Measurements from ENCODE around the gene NFATC2.
"Not testable (repeated sequence)": the region's sequence is repeated elsewhere in the genome, so short reads cannot be mapped to it uniquely, and the experiment has no call there.

Gene NFATC2

GRCh38 chr20:51468636-51469035 lies 73.9 kb downstream of the NFATC2 start:
- H3K27me3 ChIP-seq (ENCODE audit: control insufficient read depth, insufficient read depth, low read length) = no peaks in the 10 kb centered on the region
- H3K9me3 ChIP-seq (ENCODE audit: control insufficient read depth, insufficient read depth, low read length) = no peaks in the 10 kb centered on the region
- H3K4me1 ChIP-seq (ENCODE audit: control insufficient read depth, insufficient read depth, low read length) = peaks cover 5% of the 10 kb centered on the region
- no peak overlapping the region for H3K27ac ChIP-seq (ENCODE audit: low read depth, low read length)
- no peak overlapping the region for H3K4me3 ChIP-seq (ENCODE audit: low read depth, low read length)
- H3K9ac ChIP-seq (ENCODE audit: low read depth, low read length) = no peak overlapping the region
- H3K36me3 ChIP-seq (ENCODE audit: control insufficient read depth, insufficient read depth, low read length) = no peaks in the 10 kb centered on the region

GRCh38 chr20:51467956-51468626 lies 74.4 kb downstream of the NFATC2 start:
- H3K9me3 ChIP-seq (ENCODE audit: control insufficient read depth, insufficient read depth, low read length) = no peaks in the 10 kb centered on the region
- no peak overlapping the region for H3K27ac ChIP-seq (ENCODE audit: low read depth, low read length)
- no peaks in the 10 kb centered on the region for H3K27me3 ChIP-seq (ENCODE audit: control insufficient read depth, insufficient read depth, low read length)
- H3K9ac ChIP-seq (ENCODE audit: low read depth, low read length) = no peak overlapping the region
- H3K4me3 ChIP-seq (ENCODE audit: low read depth, low read length) = no peak overlapping the region
- H3K36me3 ChIP-seq (ENCODE audit: control insufficient read depth, insufficient read depth, low read length) = no peaks in the 10 kb centered on the region
- peaks cover 5% of the 10 kb centered on the region for H3K4me1 ChIP-seq (ENCODE audit: control insufficient read depth, insufficient read depth, low read length)

- H3K36me3 ChIP-seq (ENCODE audit: control insufficient read depth, insufficient read depth, low read length) = no peaks in the 10 kb centered on the region
- H3K4me1 ChIP-seq (ENCODE audit: control insufficient read depth, insufficient read depth, low read length) = no peaks in the 10 kb centered on the region
- no peak overlapping the region for H3K27ac ChIP-seq (ENCODE audit: low read depth, low read length)
- no peak overlapping the region for H3K4me3 ChIP-seq (ENCODE audit: low read depth, low read length)
- H3K9me3 ChIP-seq (ENCODE audit: control insufficient read depth, insufficient read depth, low read length) = no peaks in the 10 kb centered on the region
- H3K27me3 ChIP-seq (ENCODE audit: control insufficient read depth, insufficient read depth, low read length) = no peaks in the 10 kb centered on the region
- no peak overlapping the region for H3K9ac ChIP-seq (ENCODE audit: low read depth, low read length)
These were observed 78.5 kb downstream of the NFATC2 start for GRCh38 chr20:51463998-51464397.

- no peak overlapping the region for H3K9ac ChIP-seq (ENCODE audit: low read depth, low read length)
- no peak overlapping the region for H3K4me3 ChIP-seq (ENCODE audit: low read depth, low read length)
- H3K4me1 ChIP-seq (ENCODE audit: control insufficient read depth, insufficient read depth, low read length) = no peaks in the 10 kb centered on the region
- H3K27ac ChIP-seq (ENCODE audit: low read depth, low read length) = no peak overlapping the region
- H3K27me3 ChIP-seq (ENCODE audit: control insufficient read depth, insufficient read depth, low read length) = no peaks in the 10 kb centered on the region
- H3K36me3 ChIP-seq (ENCODE audit: control insufficient read depth, insufficient read depth, low read length) = no peaks in the 10 kb centered on the region
- no peaks in the 10 kb centered on the region for H3K9me3 ChIP-seq (ENCODE audit: control insufficient read depth, insufficient read depth, low read length)
These were observed 79.0 kb downstream of the NFATC2 start for GRCh38 chr20:51463560-51463959.

GRCh38 chr20:51462566-51463276 lies 79.8 kb downstream of the NFATC2 start:
- no peak overlapping the region for H3K9ac ChIP-seq (ENCODE audit: low read depth, low read length)
- H3K9me3 ChIP-seq (ENCODE audit: control insufficient read depth, insufficient read depth, low read length) = no peaks in the 10 kb centered on the region
- H3K36me3 ChIP-seq (ENCODE audit: control insufficient read depth, insufficient read depth, low read length) = no peaks in the 10 kb centered on the region
- H3K4me1 ChIP-seq (ENCODE audit: control insufficient read depth, insufficient read depth, low read length) = no peaks in the 10 kb centered on the region
- H3K4me3 ChIP-seq (ENCODE audit: low read depth, low read length) = no peak overlapping the region
- H3K27ac ChIP-seq (ENCODE audit: low read depth, low read length) = no peak overlapping the region
- no peaks in the 10 kb centered on the region for H3K27me3 ChIP-seq (ENCODE audit: control insufficient read depth, insufficient read depth, low read length)

GRCh38 chr20:51461846-51462245 lies 80.7 kb downstream of the NFATC2 start:
- not testable (repeated sequence) for H3K4me1 ChIP-seq (ENCODE audit: control insufficient read depth, insufficient read depth, low read length); H3K4me3 ChIP-seq (ENCODE audit: low read depth, low read length); H3K9ac ChIP-seq (ENCODE audit: low read depth, low read length); H3K9me3 ChIP-seq (ENCODE audit: control insufficient read depth, insufficient read depth, low read length); H3K27ac ChIP-seq (ENCODE audit: low read depth, low read length); H3K36me3 ChIP-seq (ENCODE audit: control insufficient read depth, insufficient read depth, low read length); H3K27me3 ChIP-seq (ENCODE audit: control insufficient read depth, insufficient read depth, low read length)

GRCh38 chr20:51461306-51461705 lies 81.2 kb downstream of the NFATC2 start:
- Histone ChIP-seq H3K9me3 (ENCODE audit: control insufficient read depth, insufficient read depth, low read length) (no peaks in the 10 kb centered on the region), H3K4me3 (ENCODE audit: low read depth, low read length) (no peak overlapping the region), H3K27ac (ENCODE audit: low read depth, low read length) (peak overlapping the region; percentile 20), H3K4me1 (ENCODE audit: control insufficient read depth, insufficient read depth, low read length) (no peaks in the 10 kb centered on the region), H3K27me3 (ENCODE audit: control insufficient read depth, insufficient read depth, low read length) (no peaks in the 10 kb centered on the region), H3K36me3 (ENCODE audit: control insufficient read depth, insufficient read depth, low read length) (no peaks in the 10 kb centered on the region), H3K9ac (ENCODE audit: low read depth, low read length) (no peak overlapping the region)

- H3K4me3 ChIP-seq (ENCODE audit: low read depth, low read length) = no peak overlapping the region
- no peaks in the 10 kb centered on the region for H3K27me3 ChIP-seq (ENCODE audit: control insufficient read depth, insufficient read depth, low read length)
- H3K36me3 ChIP-seq (ENCODE audit: control insufficient read depth, insufficient read depth, low read length) = no peaks in the 10 kb centered on the region
- peak overlapping the region; percentile 20 for H3K27ac ChIP-seq (ENCODE audit: low read depth, low read length)
- no peaks in the 10 kb centered on the region for H3K9me3 ChIP-seq (ENCODE audit: control insufficient read depth, insufficient read depth, low read length)
- H3K4me1 ChIP-seq (ENCODE audit: control insufficient read depth, insufficient read depth, low read length) = no peaks in the 10 kb centered on the region
- H3K9ac ChIP-seq (ENCODE audit: low read depth, low read length) = no peak overlapping the region
These were observed 81.8 kb downstream of the NFATC2 start for GRCh38 chr20:51460569-51461265.

GRCh38 chr20:51460163-51460562 lies 82.4 kb downstream of the NFATC2 start:
- Histone ChIP-seq H3K27me3 (ENCODE audit: control insufficient read depth, insufficient read depth, low read length) (no peaks in the 10 kb centered on the region), H3K9ac (ENCODE audit: low read depth, low read length) (no peak overlapping the region), H3K36me3 (ENCODE audit: control insufficient read depth, insufficient read depth, low read length) (no peaks in the 10 kb centered on the region), H3K27ac (ENCODE audit: low read depth, low read length) (no peak overlapping the region), H3K4me3 (ENCODE audit: low read depth, low read length) (no peak overlapping the region), H3K4me1 (ENCODE audit: control insufficient read depth, insufficient read depth, low read length) (no peaks in the 10 kb centered on the region), H3K9me3 (ENCODE audit: control insufficient read depth, insufficient read depth, low read length) (no peaks in the 10 kb centered on the region)

GRCh38 chr20:51458751-51459439 lies 83.6 kb downstream of the NFATC2 start:
- Histone ChIP-seq H3K4me3 (ENCODE audit: low read depth, low read length) (no peak overlapping the region), H3K27ac (ENCODE audit: low read depth, low read length) (no peak overlapping the region), H3K9me3 (ENCODE audit: control insufficient read depth, insufficient read depth, low read length) (no peaks in the 10 kb centered on the region), H3K27me3 (ENCODE audit: control insufficient read depth, insufficient read depth, low read length) (no peaks in the 10 kb centered on the region), H3K4me1 (ENCODE audit: control insufficient read depth, insufficient read depth, low read length) (no peaks in the 10 kb centered on the region), H3K36me3 (ENCODE audit: control insufficient read depth, insufficient read depth, low read length) (no peaks in the 10 kb centered on the region), H3K9ac (ENCODE audit: low read depth, low read length) (no peak overlapping the region)

GRCh38 chr20:51457533-51457932 lies 85.0 kb downstream of the NFATC2 start:
- Histone ChIP-seq H3K4me3 (ENCODE audit: low read depth, low read length) (no peak overlapping the region), H3K36me3 (ENCODE audit: control insufficient read depth, insufficient read depth, low read length) (no peaks in the 10 kb centered on the region), H3K27ac (ENCODE audit: low read depth, low read length) (no peak overlapping the region), H3K9me3 (ENCODE audit: control insufficient read depth, insufficient read depth, low read length) (no peaks in the 10 kb centered on the region), H3K4me1 (ENCODE audit: control insufficient read depth, insufficient read depth, low read length) (no peaks in the 10 kb centered on the region), H3K27me3 (ENCODE audit: control insufficient read depth, insufficient read depth, low read length) (no peaks in the 10 kb centered on the region), H3K9ac (ENCODE audit: low read depth, low read length) (no peak overlapping the region)
